ENCODE data around the gene SMOC2. TPM values are rescaled to one million over a fixed set of nuclear protein-coding genes. Genes with fewer than 3 reads are reported as not detected.
A peak's percentile ranks its signal among the peaks of the same experiment; 100 is the strongest.

Gene SMOC2
- total and polyA plus RNA-seq, 2 donors from 2014 or later: 6.5 to 13.1 TPM

GRCh38 chr6:168450917-168451316, 9.9 kb downstream of the SMOC2 start:
- Histone ChIP-seq H3K4me3 (ENCODE audit: low read length in 3 of 3) (no peak overlapping the region), H3K36me3 (ENCODE audit: control insufficient read depth in 2 of 3, insufficient read depth in 3 of 3, low read length in 3 of 3) (no peaks in the 10 kb centered on the region), H3K9ac (ENCODE audit: low read length in 3 of 3) (no peak overlapping the region), H3K4me1 (ENCODE audit: control insufficient read depth in 2 of 3, insufficient read depth in 2 of 3, low read depth in 1 of 3, low read length in 3 of 3) (no peaks in the 10 kb centered on the region), H3K27ac (ENCODE audit: low read depth in 2 of 2, low read length in 2 of 2) (no peak overlapping the region), H3K27me3 (ENCODE audit: control insufficient read depth, insufficient read depth, low read length) (no peaks in the 10 kb centered on the region), H3K9me3 (ENCODE audit: control insufficient read depth in 2 of 3, insufficient read depth in 1 of 3, low read length in 3 of 3) (no peaks in the 10 kb centered on the region)
- TF ChIP-seq CTCF (IDR thresholded peaks at IDR 0.05; ENCODE audit: borderline replicate concordance, extremely low read depth, insufficient read depth): no peak
- FAIRE-seq: no peak
- intact Hi-C loops (cut with DNase I): no loop called here
- peak in 1 of 5 donors; percentile 31 for DNase-seq

GRCh38 chr6:168451805-168452517, 11.0 kb downstream of the SMOC2 start:
- Histone ChIP-seq H3K9ac (ENCODE audit: low read length in 3 of 3) (no peak overlapping the region), H3K9me3 (ENCODE audit: control insufficient read depth in 2 of 3, insufficient read depth in 1 of 3, low read length in 3 of 3) (no peaks in the 10 kb centered on the region), H3K36me3 (ENCODE audit: control insufficient read depth in 2 of 3, insufficient read depth in 3 of 3, low read length in 3 of 3) (no peaks in the 10 kb centered on the region), H3K27ac (ENCODE audit: low read depth in 2 of 2, low read length in 2 of 2) (no peak overlapping the region), H3K4me1 (ENCODE audit: control insufficient read depth in 2 of 3, insufficient read depth in 2 of 3, low read depth in 1 of 3, low read length in 3 of 3) (no peaks in the 10 kb centered on the region), H3K27me3 (ENCODE audit: control insufficient read depth, insufficient read depth, low read length) (no peaks in the 10 kb centered on the region), H3K4me3 (ENCODE audit: low read length in 3 of 3) (no peak overlapping the region)
- no peak for DNase-seq
- FAIRE-seq: no peak
- intact Hi-C loops (cut with DNase I): no loop called here
- TF ChIP-seq CTCF (IDR thresholded peaks at IDR 0.05; ENCODE audit: borderline replicate concordance, extremely low read depth, insufficient read depth): no peak

GRCh38 chr6:168452685-168453377, 11.8 kb downstream of the SMOC2 start:
- intact Hi-C loops (cut with DNase I): no loop called here
- FAIRE-seq (no peak), DNase-seq (peak in 2 of 5 donors; percentile 24 to 77)
- no peak for TF ChIP-seq CTCF (IDR thresholded peaks at IDR 0.05; ENCODE audit: borderline replicate concordance, extremely low read depth, insufficient read depth)
- H3K36me3 ChIP-seq (ENCODE audit: control insufficient read depth in 2 of 3, insufficient read depth in 3 of 3, low read length in 3 of 3): no peaks in the 10 kb centered on the region
- no peaks in the 10 kb centered on the region for H3K4me1 ChIP-seq (ENCODE audit: control insufficient read depth in 2 of 3, insufficient read depth in 2 of 3, low read depth in 1 of 3, low read length in 3 of 3)
- H3K9ac ChIP-seq (ENCODE audit: low read length in 3 of 3): no peak overlapping the region
- peak overlapping the region in 1 of 2 donors; percentile 3 for H3K27ac ChIP-seq (ENCODE audit: low read depth in 2 of 2, low read length in 2 of 2)
- H3K9me3 ChIP-seq (ENCODE audit: control insufficient read depth in 2 of 3, insufficient read depth in 1 of 3, low read length in 3 of 3): no peaks in the 10 kb centered on the region
- no peak overlapping the region for H3K4me3 ChIP-seq (ENCODE audit: low read length in 3 of 3)
- no peaks in the 10 kb centered on the region for H3K27me3 ChIP-seq (ENCODE audit: control insufficient read depth, insufficient read depth, low read length)
